ENCODE results near the gene MYO5C. TPM values are rescaled to one million over a fixed set of nuclear protein-coding genes. Genes with fewer than 3 reads are reported as not detected.
A peak's percentile ranks its signal among the peaks of the same experiment; 100 is the strongest.

MYO5C gene
- total RNA-seq, 1 donor, result 0.36 TPM

DNA sequence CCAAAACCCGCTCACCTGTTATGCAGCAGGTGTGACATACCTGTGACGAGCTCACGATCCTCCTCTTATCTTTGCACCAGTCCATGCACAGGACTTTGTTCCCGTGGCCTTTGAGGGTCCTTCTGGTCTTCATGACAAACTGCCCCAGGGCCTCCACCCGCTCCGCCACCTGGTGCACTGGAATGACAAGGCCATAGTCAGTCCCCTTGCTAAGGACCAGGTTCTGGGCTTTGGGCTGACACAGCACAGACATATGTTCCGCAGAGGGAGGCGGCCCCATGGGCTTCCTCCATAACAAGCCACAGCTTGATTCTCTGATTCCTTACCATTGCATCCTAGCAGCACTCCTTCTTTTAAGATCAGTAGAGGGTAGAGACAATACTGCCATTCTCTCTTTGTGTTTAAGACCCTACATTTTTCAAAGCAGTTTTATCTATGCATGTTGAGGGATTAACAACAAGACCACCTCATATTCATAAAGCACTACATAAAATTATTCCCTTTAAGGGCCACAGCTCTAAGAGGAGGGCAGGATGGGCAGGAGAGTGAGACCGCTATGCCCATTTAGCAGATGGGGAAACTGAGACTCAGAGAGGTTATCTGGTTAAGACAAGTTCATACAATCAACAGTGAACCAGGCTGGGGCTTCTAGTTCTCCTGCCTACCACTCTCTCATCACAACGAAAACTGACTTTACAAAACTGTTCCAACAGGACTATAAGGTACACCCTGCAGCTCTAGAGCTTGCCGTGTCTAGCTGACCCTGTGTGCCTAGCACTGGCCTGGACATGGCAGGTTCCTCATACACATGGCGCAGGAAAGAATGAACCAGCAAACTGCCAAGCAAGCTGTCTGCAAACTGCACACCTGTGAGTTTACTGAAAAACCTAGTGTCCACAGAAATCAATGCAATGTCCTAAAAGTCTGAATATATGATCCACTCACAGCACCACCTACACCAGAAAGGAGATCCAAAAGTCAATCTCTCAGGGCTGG, 141.4 kb downstream of the MYO5C start:
- H3K4me3 ChIP-seq (ENCODE audit: low read depth, low read length), result no peak overlapping the region
- DNase-seq (ENCODE audit: low read depth), result no peak
- TF ChIP-seq, protein P1, sequence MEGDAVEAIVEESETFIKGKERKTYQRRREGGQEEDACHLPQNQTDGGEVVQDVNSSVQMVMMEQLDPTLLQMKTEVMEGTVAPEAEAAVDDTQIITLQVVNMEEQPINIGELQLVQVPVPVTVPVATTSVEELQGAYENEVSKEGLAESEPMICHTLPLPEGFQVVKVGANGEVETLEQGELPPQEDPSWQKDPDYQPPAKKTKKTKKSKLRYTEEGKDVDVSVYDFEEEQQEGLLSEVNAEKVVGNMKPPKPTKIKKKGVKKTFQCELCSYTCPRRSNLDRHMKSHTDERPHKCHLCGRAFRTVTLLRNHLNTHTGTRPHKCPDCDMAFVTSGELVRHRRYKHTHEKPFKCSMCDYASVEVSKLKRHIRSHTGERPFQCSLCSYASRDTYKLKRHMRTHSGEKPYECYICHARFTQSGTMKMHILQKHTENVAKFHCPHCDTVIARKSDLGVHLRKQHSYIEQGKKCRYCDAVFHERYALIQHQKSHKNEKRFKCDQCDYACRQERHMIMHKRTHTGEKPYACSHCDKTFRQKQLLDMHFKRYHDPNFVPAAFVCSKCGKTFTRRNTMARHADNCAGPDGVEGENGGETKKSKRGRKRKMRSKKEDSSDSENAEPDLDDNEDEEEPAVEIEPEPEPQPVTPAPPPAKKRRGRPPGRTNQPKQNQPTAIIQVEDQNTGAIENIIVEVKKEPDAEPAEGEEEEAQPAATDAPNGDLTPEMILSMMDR (IDR thresholded peaks at IDR 0.05; ENCODE audit: insufficient read depth, low read length), result no peak

DNA sequence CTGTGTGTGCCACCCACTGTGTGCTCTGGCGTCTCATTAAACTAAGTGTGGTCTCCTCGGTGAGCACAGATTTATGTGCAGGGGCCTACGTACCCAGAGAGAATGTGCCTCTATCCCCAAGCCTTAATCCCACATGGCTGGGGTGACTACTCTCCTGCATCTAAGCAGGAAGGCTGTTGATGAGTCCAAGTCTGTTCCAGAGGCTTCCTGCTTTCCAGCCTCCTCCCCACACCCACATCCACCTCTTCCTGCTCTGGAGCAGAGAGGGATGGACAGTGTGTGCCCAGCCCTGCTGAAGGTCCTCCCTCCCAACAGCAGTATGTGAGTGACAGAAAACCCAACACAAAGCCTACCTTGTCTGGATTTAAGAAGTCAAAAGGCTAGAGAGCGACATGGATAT, 144.3 kb downstream of the MYO5C start:
- TF ChIP-seq, protein P1 (IDR thresholded peaks at IDR 0.05; ENCODE audit: insufficient read depth, low read length), result no peak
- no peak for DNase-seq (ENCODE audit: low read depth)
- no peak overlapping the region for H3K4me3 ChIP-seq (ENCODE audit: low read depth, low read length)

DNA sequence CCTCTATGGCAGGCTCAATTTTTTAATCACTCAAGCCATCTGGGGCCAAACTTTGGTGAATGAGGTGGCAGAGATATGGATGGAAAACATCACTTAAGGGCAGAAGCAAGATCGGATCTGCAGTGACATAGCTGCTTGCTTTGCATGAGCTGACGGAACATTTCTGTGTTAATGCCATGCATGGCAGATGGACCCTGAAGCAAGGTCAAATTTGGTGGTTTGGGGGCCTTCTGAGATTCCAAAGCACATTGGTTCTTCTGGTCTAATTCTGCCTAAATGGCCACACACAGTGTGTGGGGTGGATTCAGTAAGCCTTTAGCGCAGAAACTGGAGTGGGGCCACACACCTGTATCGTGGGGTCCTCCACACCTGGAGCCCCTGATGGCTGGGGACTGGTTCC, 144.7 kb downstream of the MYO5C start:
- DNase-seq (ENCODE audit: low read depth), result no peak
- TF ChIP-seq, protein P1 (IDR thresholded peaks at IDR 0.05; ENCODE audit: insufficient read depth, low read length), result no peak
- H3K4me3 ChIP-seq (ENCODE audit: low read depth, low read length), result no peak overlapping the region

DNA sequence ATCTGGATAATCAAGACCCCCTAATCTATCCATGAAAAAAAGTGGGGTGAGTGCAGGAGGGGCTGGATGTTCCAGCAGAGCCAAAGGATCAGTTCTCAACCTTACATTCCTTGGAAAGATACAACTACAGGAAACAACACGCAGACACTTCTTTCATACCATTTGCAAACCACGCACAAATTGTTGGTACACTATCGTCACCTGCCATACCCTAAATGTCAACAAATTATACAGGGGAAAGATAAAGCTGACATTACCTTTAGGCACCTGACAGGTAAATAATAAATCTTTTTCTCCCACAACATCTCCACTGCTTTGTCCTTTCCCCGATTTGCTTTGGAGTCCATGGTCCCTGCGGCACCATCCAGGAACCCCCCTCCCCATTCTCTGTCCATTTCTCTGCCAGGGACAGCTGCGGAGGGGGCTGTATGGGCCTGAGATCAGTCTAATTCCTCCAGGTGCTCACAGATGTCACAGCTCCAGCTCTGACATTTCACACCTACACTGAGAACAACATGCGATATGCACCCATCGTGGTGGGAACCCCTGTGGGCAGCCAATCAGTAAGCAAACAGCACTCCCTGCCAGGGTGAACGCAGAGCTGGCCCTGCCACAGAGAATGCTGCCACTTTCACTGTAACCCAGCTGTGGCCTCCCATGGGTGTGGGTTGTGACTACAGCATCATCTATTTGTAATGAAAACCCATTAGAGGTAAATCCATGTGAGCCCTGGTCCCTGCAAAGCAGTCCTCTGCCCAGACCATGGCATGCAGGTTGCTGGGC, 145.4 kb downstream of the MYO5C start:
- H3K4me3 ChIP-seq (ENCODE audit: low read depth, low read length), result no peak overlapping the region
- DNase-seq (ENCODE audit: low read depth), result no peak
- TF ChIP-seq, protein P1 (IDR thresholded peaks at IDR 0.05; ENCODE audit: insufficient read depth, low read length), result no peak

DNA sequence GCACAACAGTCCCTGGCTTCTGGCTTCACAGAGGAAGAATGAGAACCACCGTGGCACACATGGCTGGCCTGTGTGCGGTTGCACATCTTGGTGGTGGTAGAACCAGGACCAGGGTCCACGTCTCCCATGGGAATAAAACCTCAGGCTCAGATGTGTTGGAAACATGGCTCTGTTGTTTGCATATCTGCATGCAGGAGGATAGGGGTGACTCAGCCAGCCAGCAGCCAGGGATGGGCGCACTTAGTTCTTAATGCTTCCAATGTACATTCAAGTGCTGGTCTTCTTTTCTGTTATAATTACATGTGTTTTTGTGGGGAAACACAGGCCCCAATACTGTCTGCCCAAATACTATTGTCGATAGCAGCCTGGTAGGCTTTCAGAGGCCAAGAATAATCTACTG, 147.2 kb downstream of the MYO5C start:
- TF ChIP-seq, protein P1 (IDR thresholded peaks at IDR 0.05; ENCODE audit: insufficient read depth, low read length), result no peak
- H3K4me3 ChIP-seq (ENCODE audit: low read depth, low read length), result no peak overlapping the region
- DNase-seq (ENCODE audit: low read depth), result no peak

DNA sequence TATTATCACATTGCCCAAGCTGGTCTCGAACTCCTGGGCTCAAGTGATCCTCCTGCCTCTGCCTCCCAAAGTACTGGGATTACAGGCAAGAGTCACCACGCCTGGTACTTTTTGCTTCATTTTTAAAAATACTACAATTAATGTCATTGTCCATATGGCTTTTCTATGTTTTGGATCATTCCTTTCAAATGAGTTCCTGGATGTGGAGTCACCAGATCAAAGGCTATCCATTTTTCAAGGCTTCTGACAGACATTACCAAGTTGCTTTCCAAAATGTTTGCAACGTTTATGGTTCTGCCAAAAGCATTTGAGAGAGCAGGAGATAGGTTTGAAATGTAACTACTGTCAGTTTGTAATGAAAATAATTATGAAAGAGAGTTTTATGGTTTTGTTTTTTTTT, 148.8 kb downstream of the MYO5C start:
- DNase-seq (ENCODE audit: low read depth), result peak; percentile 53
- no peak overlapping the region for H3K4me3 ChIP-seq (ENCODE audit: low read depth, low read length)
- TF ChIP-seq, protein P1 (IDR thresholded peaks at IDR 0.05; ENCODE audit: insufficient read depth, low read length), result no peak
